NCI-H1694 treated with DMSO at 0.1 percent for 48 hours (cell line): Measurements from ENCODE around the gene PCNP.
"Not testable (repeated sequence)": the region's sequence is repeated elsewhere in the genome, so short reads cannot be mapped to it uniquely, and the experiment has no call there.

Experiments
- DNase-seq: peaks from one replicate; lab custom pipeline; 2025; lab: John Stamatoyannopoulos, UW

The PCNP gene, protein sequence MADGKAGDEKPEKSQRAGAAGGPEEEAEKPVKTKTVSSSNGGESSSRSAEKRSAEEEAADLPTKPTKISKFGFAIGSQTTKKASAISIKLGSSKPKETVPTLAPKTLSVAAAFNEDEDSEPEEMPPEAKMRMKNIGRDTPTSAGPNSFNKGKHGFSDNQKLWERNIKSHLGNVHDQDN

GRCh38 chr3:101573449-101574387 lies at the start of gene PCNP:
TSS of gene PCNP (plus strand) at chr3:101574180. CDS start at chr3:101574216, 36 bp downstream.
- peak; percentile 98 for DNase-seq

- DNase-seq: no peak
Observed at GRCh38 chr3:101527441-101527840, 46.5 kb upstream of the PCNP start.

GRCh38 chr3:101527906-101528305 lies 46.1 kb upstream of the PCNP start:
- no peak for DNase-seq

GRCh38 chr3:101529816-101530685 lies 43.9 kb upstream of the PCNP start:
- no peak for DNase-seq

GRCh38 chr3:101530686-101531047 lies 43.3 kb upstream of the PCNP start:
- no peak for DNase-seq

DNA sequence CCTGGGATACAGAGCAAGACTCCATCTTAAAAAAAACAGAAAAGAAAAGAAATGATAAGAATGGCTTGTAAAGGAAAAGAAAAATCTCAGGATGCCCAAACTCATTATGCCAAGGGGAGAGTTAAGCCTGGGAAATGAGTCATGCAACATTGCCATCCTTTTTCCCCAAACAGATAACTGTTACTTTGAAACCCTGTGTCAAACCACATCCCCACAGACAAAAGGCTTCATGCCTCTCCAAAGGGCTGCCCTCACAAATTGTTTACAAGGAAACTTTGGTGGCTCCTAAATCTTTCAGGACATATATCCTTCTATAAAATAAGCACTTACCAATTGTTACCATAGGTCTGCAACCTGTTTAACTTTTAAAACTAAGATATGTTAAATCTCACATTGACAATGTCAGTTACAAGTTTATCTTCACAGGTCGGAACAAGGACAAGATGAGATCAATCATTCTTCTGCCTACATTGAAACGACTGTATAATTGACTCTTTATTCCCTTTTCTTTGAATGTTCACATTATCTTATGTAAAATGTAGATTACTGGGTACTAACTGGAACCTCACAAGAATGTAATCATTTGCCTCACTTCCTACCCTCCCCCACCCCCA lies 42.4 kb upstream of the PCNP start:
- no peak for DNase-seq

GRCh38 chr3:101532783-101533602 lies 41.0 kb upstream of the PCNP start:
- DNase-seq: no peak

GRCh38 chr3:101533603-101533968 lies 40.4 kb upstream of the PCNP start:
- DNase-seq: no peak

GRCh38 chr3:101535221-101535620 lies 38.8 kb upstream of the PCNP start:
- no peak for DNase-seq

GRCh38 chr3:101536266-101536665 lies 37.7 kb upstream of the PCNP start:
- DNase-seq: no peak

- not testable (repeated sequence) for DNase-seq
Observed at GRCh38 chr3:101536955-101537354, 37.0 kb upstream of the PCNP start.

DNA sequence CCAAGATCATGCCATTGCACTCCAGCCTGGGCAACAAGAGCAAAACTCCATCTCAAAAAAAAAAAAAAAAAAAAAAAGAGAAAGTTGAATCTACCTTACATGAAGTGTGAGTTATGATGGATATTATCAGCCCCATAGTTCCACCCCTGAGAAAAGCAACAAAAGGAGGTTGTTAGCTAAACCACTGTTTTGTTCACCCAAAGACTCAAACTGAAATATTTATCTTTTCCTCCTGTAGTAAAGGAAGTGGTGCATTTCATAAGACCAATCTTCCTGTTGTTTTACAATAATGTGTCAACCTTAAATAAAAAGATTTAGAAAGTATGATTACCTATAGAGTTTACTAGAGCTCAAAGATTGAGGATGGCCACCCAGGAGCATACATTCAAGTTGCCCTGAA lies 31.0 kb upstream of the PCNP start:
- no peak for DNase-seq

GRCh38 chr3:101544161-101544850 lies 29.7 kb upstream of the PCNP start:
- no peak for DNase-seq

- no peak for DNase-seq
Observed at GRCh38 chr3:101548527-101549105, 25.4 kb upstream of the PCNP start.

GRCh38 chr3:101549473-101549872 lies 24.5 kb upstream of the PCNP start:
- DNase-seq: no peak

DNA sequence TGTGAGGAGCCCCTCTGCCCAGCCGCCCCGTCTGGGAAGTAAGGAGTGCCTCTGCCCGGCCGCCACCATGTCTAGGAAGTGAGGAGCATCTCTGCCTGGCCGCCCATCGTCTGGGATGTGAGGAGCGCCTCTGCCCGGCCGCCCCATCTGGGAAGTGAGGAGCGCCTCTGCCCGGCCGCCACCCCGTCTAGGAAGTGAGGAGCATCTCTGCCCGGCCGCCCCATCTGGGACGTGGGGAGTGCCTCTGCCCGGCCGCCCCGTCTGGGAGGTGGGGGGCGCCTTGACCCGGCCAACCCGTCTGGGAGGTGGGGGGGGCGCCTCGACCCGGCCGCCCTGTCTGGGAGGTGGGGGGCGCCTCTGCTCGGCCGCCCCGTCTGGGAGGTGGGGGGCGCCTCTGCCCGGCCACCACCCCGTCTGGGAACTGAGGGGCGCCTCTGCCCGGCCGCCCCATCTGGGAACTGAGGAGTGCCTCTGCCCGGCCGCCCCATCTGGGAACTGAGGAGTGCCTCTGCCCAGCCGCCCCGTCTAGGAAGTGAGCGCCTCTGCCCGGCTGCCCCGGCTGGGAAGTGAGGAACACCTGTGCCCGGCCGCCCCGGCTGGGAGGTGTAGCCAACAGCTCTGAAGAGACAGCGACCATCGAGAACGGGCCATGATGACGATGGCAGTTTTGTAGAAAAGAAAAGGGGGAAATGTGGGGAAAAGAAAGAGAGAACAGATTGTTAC lies 22.5 kb upstream of the PCNP start:
- not testable (repeated sequence) for DNase-seq

DNA sequence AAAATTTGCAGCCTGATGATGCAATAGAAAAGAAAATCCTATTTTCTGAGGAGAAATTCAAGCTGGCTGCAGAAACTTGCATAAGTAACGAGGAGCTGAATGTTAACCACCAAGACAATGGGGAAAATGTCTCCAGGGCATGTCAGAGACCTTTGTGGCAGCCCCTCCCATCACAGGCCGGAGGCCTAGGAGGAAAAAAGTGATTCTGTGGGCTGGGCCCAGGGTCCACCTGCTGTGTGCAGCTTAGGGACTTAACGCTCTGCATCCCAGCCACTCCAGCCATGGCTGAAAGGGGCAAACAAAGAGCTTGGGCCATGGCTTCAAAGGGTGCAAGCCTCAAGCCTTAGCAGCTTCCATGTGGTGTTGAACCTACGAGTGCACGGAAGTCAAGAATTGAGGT lies 20.6 kb upstream of the PCNP start:
- not testable (repeated sequence) for DNase-seq

GRCh38 chr3:101556064-101556463 lies 17.9 kb upstream of the PCNP start:
- no peak for DNase-seq

- peak; percentile 82 for DNase-seq
Observed at GRCh38 chr3:101561630-101562328, 12.2 kb upstream of the PCNP start, which contains the start of gene TRMT10C. TSS of gene TRMT10C (plus strand) at chr3:101561868. CDS start at chr3:101564782, 2,914 bp downstream.
